ENCODE measurements around the gene TMEM72. TPM values are rescaled to one million over a fixed set of nuclear protein-coding genes. Genes with fewer than 3 reads are reported as not detected.

TMEM72 gene
- total and polyA plus RNA-seq, 8 donors = 1.2 to 7.7 (median 2.4) TPM

GRCh38 chr10:44971935-44972757, 61.0 kb downstream of the TMEM72 start:
- no peak for FAIRE-seq
- H3K4me1 ChIP-seq = peaks cover 8 to 16% (median 13%) of the 10 kb centered on the region in 3 donors
- no peaks in the 10 kb centered on the region for H3K27me3 ChIP-seq
- H3K9me3 ChIP-seq = no peaks in the 10 kb centered on the region
- H3K27ac ChIP-seq = peak overlapping the region in 1 of 4 donors; percentile 97
- H3K4me3 ChIP-seq = no peak overlapping the region
- WGBS, 2 donors = 94 to 96% methylated on average over 12 of the region's 12 CpGs
- peaks cover 0 to 15% (median 2%) of the 10 kb centered on the region in 3 donors for H3K36me3 ChIP-seq
- no peak for ATAC-seq
- peak in 2 of 6 donors; percentile 40 to 70 for DNase-seq
- intact Hi-C loops (cut with DNase I) = loop anchor here in 1 of 3 donors (5.0 kb wide), 1 partner anchor 40 kb away; no protein-coding TSS in a partner anchor
- TF ChIP-seq CTCF (IDR thresholded peaks at IDR 0.05) = no peak

- Histone ChIP-seq H3K27me3 (no peaks in the 10 kb centered on the region), H3K9me3 (no peaks in the 10 kb centered on the region), H3K36me3 (peaks cover 0 to 21% (median 6%) of the 10 kb centered on the region in 3 donors), H3K4me1 (peaks cover 8 to 16% (median 13%) of the 10 kb centered on the region in 3 donors), H3K27ac (peak overlapping the region; percentile 2 to 97 (median 28)), H3K4me3 (no peak overlapping the region)
- no peak for ATAC-seq
- TF ChIP-seq CTCF (IDR thresholded peaks at IDR 0.05) = no peak
- peak in 3 of 6 donors; percentile 55 to 77 (median 64) for DNase-seq
- WGBS, 2 donors = 79 to 91% methylated on average over 6 of the region's 6 CpGs
- FAIRE-seq = no peak
- intact Hi-C loops (cut with DNase I) = loop anchor here in 1 of 3 donors (5.0 kb wide), 1 partner anchor 41 kb away; no protein-coding TSS in a partner anchor
Measured at GRCh38 chr10:44972874-44973306, 61.8 kb downstream of the TMEM72 start.

- intact Hi-C loops (cut with DNase I) = loop anchor here in 2 of 3 donors (2.0 to 5.0 kb wide), 2 partner anchors 41 kb away; no protein-coding TSS in a partner anchor
- no peak for TF ChIP-seq CTCF (IDR thresholded peaks at IDR 0.05)
- H3K9me3 ChIP-seq = no peaks in the 10 kb centered on the region
- H3K4me1 ChIP-seq = peaks cover 8 to 16% (median 13%) of the 10 kb centered on the region in 3 donors
- no peak for FAIRE-seq
- ATAC-seq = no peak
- peak in 4 of 6 donors; percentile 27 to 73 (median 50) for DNase-seq
- H3K27ac ChIP-seq = peak overlapping the region; percentile 22 to 97 (median 83)
- H3K4me3 ChIP-seq = no peak overlapping the region
- H3K27me3 ChIP-seq = no peaks in the 10 kb centered on the region
- H3K36me3 ChIP-seq = peaks cover 0 to 21% (median 6%) of the 10 kb centered on the region in 3 donors
- WGBS, 2 donors = 70 to 75% methylated on average over 18 of the region's 18 CpGs
Measured at GRCh38 chr10:44973323-44974081, 62.4 kb downstream of the TMEM72 start.

GRCh38 chr10:44974082-44974627, 63.0 kb downstream of the TMEM72 start:
- intact Hi-C loops (cut with DNase I) = loop anchor here in 2 of 3 donors (2.0 to 5.0 kb wide), 2 partner anchors 41 to 42 kb away; no protein-coding TSS in a partner anchor
- peaks cover 11 to 20% (median 17%) of the 10 kb centered on the region in 3 donors for H3K4me1 ChIP-seq
- WGBS, 2 donors = 38 to 46% methylated on average over 7 of the region's 7 CpGs
- no peaks in the 10 kb centered on the region for H3K9me3 ChIP-seq
- FAIRE-seq = no peak
- H3K4me3 ChIP-seq = peak overlapping the region in 2 of 4 donors; percentile 26 to 97
- DNase-seq = peak in 4 of 6 donors; percentile 36 to 82 (median 69)
- H3K36me3 ChIP-seq = peaks cover 0 to 21% (median 6%) of the 10 kb centered on the region in 3 donors
- H3K27ac ChIP-seq = peak overlapping the region; percentile 71 to 97 (median 88)
- ATAC-seq = peak in 1 of 4 donors; percentile 0
- no peak for TF ChIP-seq CTCF (IDR thresholded peaks at IDR 0.05)
- no peaks in the 10 kb centered on the region for H3K27me3 ChIP-seq
